Limb (tissue), 2 donors: ENCODE results near the gene MYH7B.
A peak's percentile ranks its signal among the peaks of the same experiment; 100 is the strongest.

Source experiments
- DNase-seq, 2 donors: peaks; one replicate each; pipeline ENCODE4 v3.0.0-alpha.2; 2016; ENCODE audit errors: extremely low spot score in 2 of 2

Gene MYH7B

DNA sequence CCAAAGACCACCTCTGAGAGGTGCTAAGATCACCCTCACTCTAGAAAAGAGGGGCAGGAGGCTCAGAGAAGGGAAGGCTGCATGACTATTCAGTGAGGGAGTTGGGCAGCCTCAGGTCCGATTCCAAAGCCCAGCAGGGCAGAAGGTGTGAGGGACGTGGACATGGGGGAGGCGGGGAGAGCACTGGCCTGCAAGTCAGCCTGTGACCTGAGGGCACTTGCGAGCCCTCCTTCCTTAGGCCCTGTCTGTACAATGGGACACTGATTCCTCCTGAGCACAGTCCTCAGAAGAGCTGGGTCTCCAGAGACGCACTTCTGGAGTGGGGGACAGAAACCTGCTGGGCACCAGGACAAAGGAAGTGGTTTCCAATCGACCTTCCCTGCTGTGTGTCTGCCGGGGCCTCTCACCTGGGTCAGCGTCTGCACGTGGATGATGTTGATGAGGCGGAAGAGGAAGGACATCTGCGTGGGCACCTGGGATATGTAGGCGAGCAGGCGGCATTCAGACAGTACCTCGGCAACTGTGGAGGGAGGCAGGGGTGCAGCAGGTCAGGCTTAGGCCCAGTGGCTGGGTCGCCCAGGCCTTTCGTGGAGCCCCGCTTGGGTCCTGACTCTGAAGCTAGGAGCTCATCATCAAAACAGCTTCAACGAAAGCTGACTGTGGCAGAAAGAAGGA, 48.5 kb downstream of the MYH7B start:
- DNase-seq, result no peak

- peak in 1 of 2 donors; percentile 12 for DNase-seq
Measured at GRCh38 chr20:35004749-35005462, 49.2 kb downstream of the MYH7B start.
